Central memory CD4-positive, alpha-beta T cell (primary cell): Measurements from ENCODE around the gene AKAIN1.

Experiments used
- DNase-seq: peaks from one replicate; pipeline ENCODE4 v3.0.0; 2022
- total RNA-seq, 3 experiments: gene quantifications; one replicate each; lab custom pipeline; 2026; lab: John Stamatoyannopoulos, UW

Gene AKAIN1
- total RNA-seq: 0 reads per million in 3 experiments

- DNase-seq: no peak
Measured at GRCh38 chr18:5197032-5197434, at the start of gene AKAIN1. Gene AKAIN1 (minus strand): TSS chr18:5197257. CDS start chr18:5197053, 204 bp downstream.

GRCh38 chr18:5244941-5245340, 47.9 kb upstream of the AKAIN1 start:
- DNase-seq: no peak

- DNase-seq: no peak
Measured at GRCh38 chr18:5239447-5239846, 42.4 kb upstream of the AKAIN1 start.

GRCh38 chr18:5238371-5238976, 41.4 kb upstream of the AKAIN1 start:
- DNase-seq: no peak

GRCh38 chr18:5237723-5238370, 40.8 kb upstream of the AKAIN1 start:
- DNase-seq: peak; percentile 88

GRCh38 chr18:5237083-5237722, 40.1 kb upstream of the AKAIN1 start:
- no peak for DNase-seq

- DNase-seq: no peak
Measured at GRCh38 chr18:5214583-5215351, 17.7 kb upstream of the AKAIN1 start.

- DNase-seq: no peak
Measured at GRCh38 chr18:5207471-5208150, 10.6 kb upstream of the AKAIN1 start.

GRCh38 chr18:5198311-5198710, 1.3 kb upstream of the AKAIN1 start:
- no peak for DNase-seq

GRCh38 chr18:5197461-5197860, 404 bp upstream of the AKAIN1 start:
- no peak for DNase-seq

GRCh38 chr18:5196253-5197031, 615 bp downstream of the AKAIN1 start:
- no peak for DNase-seq

- no peak for DNase-seq
Measured at GRCh38 chr18:5195656-5196055, 1.4 kb downstream of the AKAIN1 start.

- DNase-seq: no peak
Measured at GRCh38 chr18:5180254-5180653, 16.8 kb downstream of the AKAIN1 start.

GRCh38 chr18:5178519-5178918, 18.5 kb downstream of the AKAIN1 start:
- no peak for DNase-seq

GRCh38 chr18:5175378-5175777, 21.7 kb downstream of the AKAIN1 start:
- no peak for DNase-seq

GRCh38 chr18:5173646-5174045, 23.4 kb downstream of the AKAIN1 start:
- DNase-seq: no peak

GRCh38 chr18:5173236-5173635, 23.8 kb downstream of the AKAIN1 start:
- DNase-seq: no peak

- DNase-seq: no peak
Measured at GRCh38 chr18:5167831-5168230, 29.2 kb downstream of the AKAIN1 start.

- DNase-seq: no peak
Measured at GRCh38 chr18:5166606-5167280, 30.3 kb downstream of the AKAIN1 start.

- no peak for DNase-seq
Measured at GRCh38 chr18:5164903-5165302, 32.2 kb downstream of the AKAIN1 start.

GRCh38 chr18:5162111-5162510, 34.9 kb downstream of the AKAIN1 start:
- no peak for DNase-seq
